HepG2 (cell line): Measurements from ENCODE around the gene HUNK. TPM values are rescaled to one million over a fixed set of nuclear protein-coding genes. Genes with fewer than 3 reads are reported as not detected.
A peak's percentile ranks its signal among the peaks of the same experiment; 100 is the strongest.

Experiments
- ATRX ChIP-seq: sonication (generic); formaldehyde crosslinking; IDR thresholded peaks from 2 replicates; pipeline ENCODE4 v1.4.0; 2020; ENCODE audit warnings: missing genetic modification reagents, borderline replicate concordance
- BCL6 ChIP-seq: IDR thresholded peaks from 2 replicates; pipeline ENCODE4 v1.6.1; 2016; ENCODE audit warnings: missing genetic modification reagents, missing compliant biosample characterization
- DNMT3B ChIP-seq: conservative IDR thresholded peaks from 2 replicates; pipeline ENCODE4 v1.6.1; 2016; ENCODE audit warnings: missing biosample characterization, control low read depth
- DZIP1 ChIP-seq: sonication (generic); formaldehyde crosslinking; IDR thresholded peaks from 2 replicates; pipeline ENCODE4 v1.5.0; 2020; ENCODE audit warnings: mild to moderate bottlenecking, missing genetic modification reagents
- EED ChIP-seq: sonication (generic); formaldehyde crosslinking; IDR thresholded peaks from 2 replicates; pipeline ENCODE4 v1.5.0; 2020; ENCODE audit warnings: mild to moderate bottlenecking, missing genetic modification reagents
- GATAD2A ChIP-seq: IDR thresholded peaks from 2 replicates; pipeline ENCODE4 v1.6.1; 2016
- IKZF4 ChIP-seq: sonication (generic); formaldehyde crosslinking; IDR thresholded peaks from 2 replicates; pipeline ENCODE4 v1.5.1; 2020; ENCODE audit warnings: borderline replicate concordance, mild to moderate bottlenecking, low read depth, missing genetic modification reagents; ENCODE audit errors: not compliant biosample characterization
- KAT7 ChIP-seq: IDR thresholded peaks from 2 replicates; pipeline ENCODE4 v1.6.1; 2018; ENCODE audit warnings: borderline replicate concordance, missing compliant biosample characterization
- MAFF ChIP-seq: IDR thresholded peaks from 2 replicates; pipeline ENCODE4 v1.6.1; 2011; ENCODE audit warnings: low read depth, low read length, improper control_type of control experiment
- NFE2L2 ChIP-seq: fragments of 150-350 bp; IDR thresholded peaks from 2 replicates; pipeline ENCODE4 v1.6.1; 2014; ENCODE audit warnings: low read length
- PAWR ChIP-seq: sonication (generic); formaldehyde crosslinking; IDR thresholded peaks from 2 replicates; pipeline ENCODE4 v1.4.0; 2020; ENCODE audit warnings: missing genetic modification reagents, mild to moderate bottlenecking, borderline replicate concordance
- PRMT3 ChIP-seq: sonication (generic); formaldehyde crosslinking; IDR thresholded peaks from 2 replicates; pipeline ENCODE4 v1.8.1; 2022; ENCODE audit warnings: low read depth, mild to moderate bottlenecking, moderate library complexity, missing genetic modification reagents, borderline replicate concordance
- RFX5 ChIP-seq: IDR thresholded peaks from 2 replicates; pipeline ENCODE4 v1.6.1; 2011; ENCODE audit warnings: low read depth, low read length, improper control_type of control experiment
- SP140L ChIP-seq: sonication (generic); formaldehyde crosslinking; IDR thresholded peaks from 2 replicates; pipeline ENCODE4 v1.4.0; 2020; ENCODE audit warnings: missing genetic modification reagents, borderline replicate concordance
- STAT5B ChIP-seq: sonication (generic); formaldehyde crosslinking; IDR thresholded peaks from 2 replicates; pipeline ENCODE4 v1.4.0; 2020; ENCODE audit warnings: missing genetic modification reagents
- TFDP1 ChIP-seq: IDR thresholded peaks from 2 replicates; pipeline ENCODE4 v1.6.1; 2016; ENCODE audit warnings: missing compliant biosample characterization, missing genetic modification reagents, borderline replicate concordance
- THRA ChIP-seq: sonication (generic); formaldehyde crosslinking; IDR thresholded peaks from 2 replicates; pipeline ENCODE4 v1.4.0; 2020; ENCODE audit warnings: missing genetic modification reagents, borderline replicate concordance
- ZBTB8A ChIP-seq: sonication (generic); formaldehyde crosslinking; IDR thresholded peaks from 2 replicates; pipeline ENCODE4 v1.4.0; 2020; ENCODE audit warnings: mild to moderate bottlenecking, low read depth, missing genetic modification reagents, borderline replicate concordance
- ZNF235 ChIP-seq: sonication (generic); formaldehyde crosslinking; IDR thresholded peaks from 2 replicates; pipeline ENCODE4 v1.8.1; 2023; ENCODE audit warnings: mild to moderate bottlenecking, missing genetic modification reagents, borderline replicate concordance
- ZNF251 ChIP-seq: sonication (generic); formaldehyde crosslinking; IDR thresholded peaks from 2 replicates; pipeline ENCODE4 v1.9.0; 2021; ENCODE audit warnings: mild to moderate bottlenecking, missing genetic modification reagents
- ZNF558 ChIP-seq: sonication (generic); formaldehyde crosslinking; IDR thresholded peaks from 2 replicates; pipeline ENCODE4 v1.9.0; 2022; ENCODE audit warnings: mild to moderate bottlenecking, missing genetic modification reagents, borderline replicate concordance
- ZNF567 ChIP-seq: sonication (generic); formaldehyde crosslinking; IDR thresholded peaks from 2 replicates; pipeline ENCODE4 v1.8.1; 2023; ENCODE audit warnings: mild to moderate bottlenecking, missing genetic modification reagents, borderline replicate concordance
- ZNF570 ChIP-seq: sonication (generic); formaldehyde crosslinking; IDR thresholded peaks from 2 replicates; pipeline ENCODE4 v1.4.0; 2020; ENCODE audit warnings: mild to moderate bottlenecking, missing genetic modification reagents, borderline replicate concordance
- ZSCAN30 ChIP-seq: sonication (generic); formaldehyde crosslinking; IDR thresholded peaks from 2 replicates; pipeline ENCODE4 v1.5.0; 2020; ENCODE audit warnings: mild to moderate bottlenecking, missing genetic modification reagents
- ZXDC ChIP-seq: sonication (generic); formaldehyde crosslinking; IDR thresholded peaks from 2 replicates; pipeline ENCODE4 v1.5.0; 2020; ENCODE audit warnings: mild to moderate bottlenecking, missing genetic modification reagents
- polyA plus RNA-seq, 8 experiments: library from polyadenylated mRNA; depleted of rRNA in 3 of 8; stranded (reverse) in 7 of 8; unstranded in 1 of 8; fragments of >200 nt; fragmentation: Illumina TruSeq in 4 of 8; extraction: Trizol in 4 of 8; gene quantifications; 2 replicates each; pipeline versions ENCODE4 v1.2.1 to v1.2.3, GENCODE V29; 2011 to 2016; ENCODE audit warnings: low read depth in 4 of 8, missing spikeins in 1 of 8, mixed read lengths in 1 of 8; ENCODE audit not compliant: insufficient read depth in 1 of 8
- total RNA-seq, 5 experiments: library from RNA; depleted of rRNA; stranded (reverse); fragments of >200 nt; fragmentation: Illumina TruSeq; extraction: Trizol; gene quantifications; 2 replicates each; pipeline ENCODE4 v1.2.3, GENCODE V29; 2016; ENCODE audit warnings: low read depth in 1 of 5

Gene HUNK
- total and polyA plus RNA-seq, 2 of the 13 experiments (the other 11 are each of a cell fraction or from before 2014, with no cell fraction given), result 1.8 to 1.9 TPM

- TF ChIP-seq TFDP1 (CRISPR knock-in tag) (no peak), ZNF251 (CRISPR knock-in tag) (no peak), ZNF570 (no peak), THRA (peak; percentile 84; the same call in 1 of the 2 replicates), NFE2L2 (no peak), PAWR (CRISPR knock-in tag) (no peak), RFX5 (no peak), STAT5B (CRISPR knock-in tag) (no peak), ZNF558 (CRISPR knock-in tag) (no peak), KAT7 (no peak), DZIP1 (CRISPR knock-in tag) (no peak), DNMT3B (CRISPR knock-in tag) (no peak), EED (CRISPR knock-in tag) (no peak), ATRX (CRISPR knock-in tag) (no peak), ZSCAN30 (CRISPR knock-in tag) (no peak), ZNF235 (CRISPR knock-in tag) (no peak), ZNF567 (CRISPR knock-in tag) (no peak), GATAD2A (CRISPR knock-in tag) (peak; percentile 93), ZBTB8A (no peak), SP140L (CRISPR knock-in tag) (no peak), PRMT3 (CRISPR knock-in tag) (no peak), BCL6 (CRISPR knock-in tag) (peak; percentile 77), MAFF (no peak), IKZF4 (no peak), ZXDC (no peak)
Measured at GRCh38 chr21:31929548-31929947, 56.7 kb downstream of the HUNK start (continued).
